Mucosa of stomach (tissue), 1 donor: ENCODE results near the gene MYL9.
"Not testable (repeated sequence)": the region's sequence is repeated elsewhere in the genome, so short reads cannot be mapped to it uniquely, and the experiment has no call there.

ENCODE experiments used
- H3K27me3 ChIP-seq: one replicate; pipeline ENCODE4 v1.7.0; 2013; ENCODE audit warnings: mild to moderate bottlenecking, low read length; ENCODE audit not compliant: control insufficient read depth, insufficient read depth
- H3K36me3 ChIP-seq: one replicate; pipeline ENCODE4 v1.7.0; 2013; ENCODE audit warnings: low read length; ENCODE audit not compliant: control insufficient read depth, insufficient read depth
- H3K4me1 ChIP-seq: one replicate; pipeline ENCODE4 v1.7.0; 2013; ENCODE audit warnings: mild to moderate bottlenecking, low read length; ENCODE audit not compliant: control insufficient read depth, insufficient read depth
- H3K4me3 ChIP-seq: one replicate; pipeline ENCODE4 v1.7.0; 2013; ENCODE audit warnings: low read length
- H3K9ac ChIP-seq: one replicate; pipeline ENCODE4 v1.7.0; 2013; ENCODE audit warnings: mild to moderate bottlenecking, low read length, moderate library complexity
- H3K9me3 ChIP-seq: one replicate; pipeline ENCODE4 v1.7.0; 2013; ENCODE audit warnings: mild to moderate bottlenecking, low read length, moderate library complexity; ENCODE audit not compliant: control insufficient read depth
- donor health status: Pancreatic carcinoma.

MYL9 gene

GRCh38 chr20:36564726-36565121, 23.4 kb downstream of the MYL9 start:
- not testable (repeated sequence) for H3K9me3 ChIP-seq, H3K27me3 ChIP-seq, H3K9ac ChIP-seq, H3K4me3 ChIP-seq, H3K36me3 ChIP-seq, H3K4me1 ChIP-seq

- Histone ChIP-seq H3K27me3 (no peaks in the 10 kb centered on the region), H3K4me3 (no peak overlapping the region), H3K9me3 (no peaks in the 10 kb centered on the region), H3K36me3 (no peaks in the 10 kb centered on the region), H3K9ac (no peak overlapping the region), H3K4me1 (no peaks in the 10 kb centered on the region)
Measured at GRCh38 chr20:36565520-36565919, 24.2 kb downstream of the MYL9 start.

- Histone ChIP-seq H3K9ac (no peak overlapping the region), H3K27me3 (no peaks in the 10 kb centered on the region), H3K4me1 (peaks cover 2% of the 10 kb centered on the region), H3K9me3 (no peaks in the 10 kb centered on the region), H3K4me3 (no peak overlapping the region), H3K36me3 (no peaks in the 10 kb centered on the region)
Measured at GRCh38 chr20:36569847-36570429, 28.6 kb downstream of the MYL9 start.

GRCh38 chr20:36571564-36572504, 30.5 kb downstream of the MYL9 start:
- Histone ChIP-seq H3K4me3 (no peak overlapping the region), H3K9me3 (no peaks in the 10 kb centered on the region), H3K9ac (peak overlapping the region; percentile 70), H3K36me3 (no peaks in the 10 kb centered on the region), H3K27me3 (no peaks in the 10 kb centered on the region), H3K4me1 (peaks cover 15% of the 10 kb centered on the region)

- Histone ChIP-seq H3K9ac (peak overlapping the region; percentile 70), H3K4me3 (peak overlapping the region; percentile 18), H3K9me3 (no peaks in the 10 kb centered on the region), H3K4me1 (peaks cover 15% of the 10 kb centered on the region), H3K27me3 (no peaks in the 10 kb centered on the region), H3K36me3 (no peaks in the 10 kb centered on the region)
Measured at GRCh38 chr20:36572701-36573102, 31.4 kb downstream of the MYL9 start.

DNA sequence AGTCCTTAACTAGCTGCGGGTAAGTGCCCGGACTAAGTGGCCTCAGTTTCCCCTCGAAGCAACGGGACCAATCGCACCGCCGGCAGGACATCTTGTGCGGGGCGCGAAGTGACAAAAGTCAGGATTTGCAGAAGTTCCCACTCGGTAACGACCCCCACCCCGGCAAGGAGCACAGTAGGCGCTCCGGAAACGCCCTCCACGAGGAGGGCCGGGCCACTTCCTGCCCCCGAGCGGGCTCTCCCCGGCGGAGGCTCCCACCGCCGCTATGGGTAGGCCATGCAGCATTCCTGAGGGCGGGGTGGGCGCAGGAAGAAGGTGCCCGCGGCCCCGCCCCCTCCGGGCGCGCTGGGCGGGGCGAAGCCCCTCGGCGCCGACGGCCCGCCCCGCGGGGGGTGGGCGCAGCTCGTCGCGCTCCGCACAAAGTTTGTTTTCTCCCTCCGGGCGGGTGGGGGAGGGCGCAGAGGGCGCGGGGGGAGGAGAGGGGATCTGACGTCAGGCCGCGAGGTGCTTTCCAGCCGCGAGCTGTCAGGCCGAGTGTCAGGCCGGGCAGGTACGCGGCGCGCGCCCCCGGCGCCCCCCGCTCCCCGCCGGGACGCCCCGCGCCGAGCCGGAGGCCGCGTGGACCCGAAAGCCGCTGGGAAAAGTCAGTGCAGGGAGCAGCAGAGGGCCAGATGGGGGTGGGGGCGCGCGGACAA, 31.9 kb downstream of the MYL9 start, which contains the start of gene TGIF2:
TGIF2 (plus strand) TSS at position 495 of the 695 bp plus-strand sequence. CDS start 5,178 bp downstream, outside the sequence.
- Histone ChIP-seq H3K36me3 (no peaks in the 10 kb centered on the region), H3K9ac (peak within 1 kb of the TSS; percentile 78), H3K4me3 (peak within 1 kb of the TSS; percentile 56), H3K27me3 (no peaks in the 10 kb centered on the region), H3K9me3 (no peaks in the 10 kb centered on the region), H3K4me1 (peaks cover 15% of the 10 kb centered on the region)

- no peaks in the 10 kb centered on the region for H3K36me3 ChIP-seq
- H3K9ac ChIP-seq, result peak overlapping the region; percentile 78
- peak overlapping the region; percentile 56 for H3K4me3 ChIP-seq
- H3K4me1 ChIP-seq, result peaks cover 15% of the 10 kb centered on the region
- H3K9me3 ChIP-seq, result no peaks in the 10 kb centered on the region
- H3K27me3 ChIP-seq, result no peaks in the 10 kb centered on the region
Measured at GRCh38 chr20:36573798-36574365, 32.6 kb downstream of the MYL9 start.

DNA sequence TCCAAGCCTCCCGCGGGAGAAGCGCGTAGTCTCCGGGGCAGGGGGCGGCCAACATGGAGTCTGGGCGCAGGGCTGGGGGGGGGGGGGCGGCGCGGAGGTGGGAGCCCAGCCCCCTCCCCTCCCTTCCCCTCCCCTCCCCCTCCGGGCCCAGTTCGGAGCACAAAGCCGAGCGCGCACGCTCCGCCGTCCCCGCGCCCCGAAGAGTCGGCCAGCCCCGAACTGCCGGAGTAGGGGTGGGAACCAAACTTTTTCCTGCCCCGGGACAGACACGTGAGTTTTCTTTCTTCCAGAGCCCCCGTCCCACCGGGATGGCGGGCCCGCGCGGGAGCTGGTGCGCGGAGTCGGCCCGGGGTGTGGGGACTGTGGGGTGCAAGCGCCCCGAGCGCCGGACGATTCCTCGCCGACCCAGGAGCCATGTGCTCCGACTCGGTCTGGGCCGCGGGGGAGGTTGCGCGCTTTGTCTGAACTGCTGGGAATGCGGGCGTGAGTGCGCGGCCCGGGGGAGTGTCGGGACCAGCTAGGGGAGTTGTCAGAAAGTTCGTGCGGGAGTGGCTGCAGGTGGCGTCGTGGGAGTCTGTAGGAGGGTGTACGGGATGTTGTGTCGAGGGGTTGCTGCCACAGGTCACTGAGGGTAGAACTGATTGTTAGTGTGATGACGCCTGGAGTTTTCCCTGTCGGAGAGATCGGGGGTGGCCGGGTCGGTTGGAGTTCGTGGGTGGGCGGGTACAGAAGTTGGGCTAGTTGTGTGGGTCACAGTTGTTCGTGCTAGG, 33.2 kb downstream of the MYL9 start:
- Histone ChIP-seq H3K27me3 (no peaks in the 10 kb centered on the region), H3K9ac (peak overlapping the region; percentile 78), H3K4me3 (no peak overlapping the region)

GRCh38 chr20:36576081-36576445, 34.7 kb downstream of the MYL9 start:
- H3K36me3 ChIP-seq, result no peaks in the 10 kb centered on the region

More for the DNA sequence above, 33.2 kb downstream of the MYL9 start:
- no peaks in the 10 kb centered on the region for H3K36me3 ChIP-seq
- H3K9me3 ChIP-seq, result no peaks in the 10 kb centered on the region
- peaks cover 15% of the 10 kb centered on the region for H3K4me1 ChIP-seq

GRCh38 chr20:36578356-36579041, 37.2 kb downstream of the MYL9 start:
- Histone ChIP-seq H3K36me3 (no peaks in the 10 kb centered on the region), H3K27me3 (no peaks in the 10 kb centered on the region), H3K4me3 (no peak overlapping the region), H3K9ac (no peak overlapping the region), H3K9me3 (no peaks in the 10 kb centered on the region), H3K4me1 (peaks cover 15% of the 10 kb centered on the region)

More at GRCh38 chr20:36576081-36576445, 34.7 kb downstream of the MYL9 start:
- peaks cover 15% of the 10 kb centered on the region for H3K4me1 ChIP-seq
- H3K27me3 ChIP-seq, result no peaks in the 10 kb centered on the region
- no peak overlapping the region for H3K9ac ChIP-seq
- H3K9me3 ChIP-seq, result no peaks in the 10 kb centered on the region
- H3K4me3 ChIP-seq, result no peak overlapping the region
